K562 (cell line): Measurements from ENCODE around the gene FMNL2. TPM values are rescaled to one million over a fixed set of nuclear protein-coding genes. Genes with fewer than 3 reads are reported as not detected.

ENCODE experiments used
- ATAC-seq: fragments of 200-7000 bp; cut with Tn5 transposase; 3 replicates; pipeline ENCODE4 v1.9.1; 2020; ENCODE audit warnings: moderate library complexity
- BruUV-seq: library from RNA; stranded (reverse); fragments of 400-500 nt; replicated peaks from 2 replicates; lab custom pipeline; 2021; lab: Mats Ljungman, UMichigan
- CTCF ChIA-PET: fragments of 300-600 bp; formaldehyde crosslinking; extraction: SDS; loops from one replicate; lab custom pipeline; 2021; ENCODE audit warnings: low intra/inter-chr PET ratio; lab: Yijun Ruan, JAX
- POLR2A ChIA-PET: fragments of 300-600, 350-650 bp; sonication (Branson Sonifier 250); formaldehyde crosslinking; extraction: SDS; loops from one replicate; lab custom pipeline; 2021; ENCODE audit warnings: antibody characterized with exemption, inconsistent platforms; lab: Yijun Ruan, JAX
- DNase-seq, 4 experiments: peaks; one replicate each; pipeline versions ENCODE4 v3.0.0 to v3.0.0-alpha.2; 2011 to 2018; ENCODE audit warnings: low spot score in 3 of 4, mixed read lengths in 3 of 4; ENCODE audit errors: extremely low read depth in 1 of 4
- FAIRE-seq: peaks from 2 replicates; lab custom pipeline; 2011; peaks lifted over from hg19 to GRCh38; lab: Jason Lieb, UNC
- H2AFZ ChIP-seq: 2 replicates; pipeline ENCODE4 v1.6.0; 2011; ENCODE audit warnings: low read depth, low read length, control low read depth, inconsistent platforms
- H3K27ac ChIP-seq: fragments of 200-600 bp; 3 replicates; pipeline ENCODE4 v1.8.0; 2011; ENCODE audit warnings: low read depth, mild to moderate bottlenecking, control low read depth, inconsistent platforms, low read length, moderate library complexity, mixed read lengths; ENCODE audit errors: extremely low read depth
- H3K27me3 ChIP-seq, 2 experiments: fragments of 300-600 bp in 1 of 2; 2 replicates in 1 of 2; 3 replicates in 1 of 2; pipeline versions ENCODE4 v1.6.0 to v1.8.0; 2011; ENCODE audit warnings: inconsistent platforms in 2 of 2, low read length in 2 of 2, mild to moderate bottlenecking in 1 of 2, mixed read lengths in 1 of 2, moderate library complexity in 1 of 2; ENCODE audit not compliant: control insufficient read depth in 2 of 2, insufficient read depth in 2 of 2
- H3K36me3 ChIP-seq: fragments of 300-600 bp; 3 replicates; pipeline ENCODE4 v1.8.0; 2011; ENCODE audit warnings: mild to moderate bottlenecking, low read length, inconsistent platforms; ENCODE audit not compliant: control insufficient read depth, insufficient read depth
- H3K4me1 ChIP-seq, 2 experiments: fragments of 200-600 bp in 1 of 2; replicated peaks in 1 of 2; 2 replicates in 1 of 2; 3 replicates in 1 of 2; pipeline versions ENCODE4 v1.5.1 to v1.8.0; 2011; ENCODE audit warnings: inconsistent platforms in 2 of 2, low read length in 2 of 2, mild to moderate bottlenecking in 1 of 2, mixed read lengths in 1 of 2, moderate library complexity in 1 of 2; ENCODE audit not compliant: control insufficient read depth in 2 of 2, insufficient read depth in 2 of 2
- H3K4me2 ChIP-seq: 2 replicates; pipeline ENCODE4 v1.6.1; 2011; ENCODE audit warnings: low read length, control low read depth, inconsistent platforms, mixed read lengths; ENCODE audit not compliant: insufficient read depth
- H3K4me3 ChIP-seq: fragments of 200-600 bp; sonication (generic), shearing (Covaris generic); 2 replicates; pipeline ENCODE4 v1.5.1; 2016; ENCODE audit warnings: control low read depth, inconsistent platforms
- H3K79me2 ChIP-seq: fragments of 200-600 bp; 3 replicates; pipeline ENCODE4 v1.8.0; 2011; ENCODE audit warnings: low read length, inconsistent platforms; ENCODE audit not compliant: control insufficient read depth, insufficient read depth
- H3K9ac ChIP-seq, 2 experiments: 2 replicates each; pipeline versions ENCODE4 v1.6.0 to v1.6.1; 2011; ENCODE audit warnings: low read depth in 2 of 2, low read length in 2 of 2, control low read depth in 1 of 2, inconsistent platforms in 1 of 2, mild to moderate bottlenecking in 1 of 2, mixed read lengths in 1 of 2; ENCODE audit not compliant: insufficient read depth in 1 of 2
- H3K9me1 ChIP-seq: one replicate; pipeline ENCODE4 v1.6.0; 2011; ENCODE audit warnings: inconsistent platforms, mild to moderate bottlenecking, low read length, moderate library complexity; ENCODE audit not compliant: control insufficient read depth, insufficient read depth
- H3K9me3 ChIP-seq: replicated peaks from 2 replicates; pipeline ENCODE4 v1.5.1; 2011; ENCODE audit warnings: low read depth, low read length, inconsistent platforms; ENCODE audit not compliant: control insufficient read depth, insufficient read depth
- H4K20me1 ChIP-seq: replicated peaks from 2 replicates; pipeline ENCODE4 v1.6.1; 2011; ENCODE audit warnings: low read length, inconsistent platforms, mixed read lengths; ENCODE audit not compliant: control insufficient read depth, insufficient read depth
- ARNT ChIP-seq, 2 experiments: fragments of 450-650 bp; IDR thresholded peaks; 2 replicates each; pipeline ENCODE4 v1.6.1; 2016; ENCODE audit warnings: mild to moderate bottlenecking in 1 of 2
- HMGN3 ChIP-seq: IDR thresholded peaks from 2 replicates; pipeline ENCODE4 v1.6.1; 2011; ENCODE audit warnings: borderline replicate concordance, low read depth, mild to moderate bottlenecking, mixed read lengths, low read length; ENCODE audit not compliant: insufficient read length; ENCODE audit errors: extremely low read depth
- MTF1 ChIP-seq: fragments of 250-450 bp; sonication (Bioruptor Pico); IDR thresholded peaks from 2 replicates; pipeline ENCODE4 v1.9.0; 2021; ENCODE audit warnings: moderate library complexity, mild to moderate bottlenecking, inconsistent platforms, borderline replicate concordance
- POLR2H ChIP-seq: IDR thresholded peaks from 2 replicates; pipeline ENCODE4 v1.6.1; 2016; ENCODE audit warnings: missing genetic modification characterization, low read depth, mild to moderate bottlenecking, control low read depth, missing compliant biosample characterization, moderate library complexity
- PPARD ChIP-seq: fragments of 250-450 bp; sonication (Bioruptor Pico); IDR thresholded peaks from 2 replicates; pipeline ENCODE4 v1.8.0; 2022; ENCODE audit warnings: inconsistent platforms, mild to moderate bottlenecking, moderate library complexity
- PRPF4 ChIP-seq: fragments of 200-400 bp; formaldehyde crosslinking; IDR thresholded peaks from one replicate; pipeline ENCODE4 v1.6.1; 2017; ENCODE audit warnings: low read length, low read depth, mild to moderate bottlenecking; ENCODE audit not compliant: insufficient read depth, poor library complexity, severe bottlenecking
- ZC3H4 ChIP-seq: sonication (generic); formaldehyde crosslinking; IDR thresholded peaks from 2 replicates; pipeline ENCODE4 v1.9.0; 2021; ENCODE audit warnings: missing genetic modification reagents, borderline replicate concordance
- ZFP1 ChIP-seq: fragments of 450-650 bp; formaldehyde crosslinking; IDR thresholded peaks from 2 replicates; pipeline ENCODE4 v1.4.0; 2020; ENCODE audit warnings: mild to moderate bottlenecking, mixed read lengths
- WGBS: fragments of 100-300 bp; shearing (Covaris generic); methylation state at CpG from one replicate; pipeline ENCODE4 v1.1.6; 2016; ENCODE audit warnings: low coverage, mixed read lengths; ENCODE audit not compliant: insufficient coverage; ENCODE audit errors: missing lambda C conversion rate; 5-methylcytosine and 5-hydroxymethylcytosine counted together
- in situ Hi-C: fragments of 300-500 bp; cut with MboI; formaldehyde crosslinking; loops from 4 replicates; pipeline ENCODE4 v1.15.0; 2018; ENCODE audit warnings: inconsistent platforms, mixed read lengths
- intact Hi-C: fragments of 100-400 bp; cut with micrococcal nuclease; formaldehyde crosslinking; loops from 2 replicates; pipeline ENCODE4 v1.14.2; 2022
- polyA plus RNA-seq, 8 experiments: library from polyadenylated mRNA; depleted of rRNA in 4 of 8; stranded (reverse) in 5 of 8; unstranded in 3 of 8; fragments of >200 nt; fragmentation: Nextera tagmentation in 2 of 8; fragmentation: Illumina TruSeq in 1 of 8; extraction: Ambion mirVana in 2 of 8; extraction: Trizol in 1 of 8; gene quantifications; 2 replicates each; pipeline versions ENCODE4 v1.2.1 to v1.2.3, GENCODE V29; 2011 to 2014; ENCODE audit warnings: inconsistent platforms in 1 of 8, missing spikeins in 1 of 8
- total RNA-seq, 7 experiments: library from RNA; depleted of rRNA in 6 of 7; stranded (reverse); fragments of >200 nt in 6 of 7; fragmentation: Illumina TruSeq in 2 of 7; extraction: Trizol in 2 of 7; gene quantifications; 2 replicates each; pipeline versions ENCODE4 v1.2.1 to v1.2.3, GENCODE V29; 2011 to 2021; ENCODE audit warnings: low replicate concordance in 1 of 7
- TF ChIP-seq, protein P1 (sequence below): fragments of 450-650 bp; IDR thresholded peaks from 2 replicates; pipeline ENCODE4 v1.6.1; 2016; ENCODE audit warnings: mild to moderate bottlenecking, moderate library complexity
- TF ChIP-seq, protein P2 (sequence below): IDR thresholded peaks from 3 replicates; pipeline ENCODE4 v1.6.1; 2011; ENCODE audit warnings: borderline replicate concordance, mild to moderate bottlenecking; ENCODE audit not compliant: insufficient read length, insufficient read depth

Gene FMNL2
- total and polyA plus RNA-seq, 9 of the 15 experiments (the other 6 are each of a cell fraction or from before 2014, with no cell fraction given) = 0.15 to 0.49 (median 0.24) TPM; not detected in 1

DNA sequence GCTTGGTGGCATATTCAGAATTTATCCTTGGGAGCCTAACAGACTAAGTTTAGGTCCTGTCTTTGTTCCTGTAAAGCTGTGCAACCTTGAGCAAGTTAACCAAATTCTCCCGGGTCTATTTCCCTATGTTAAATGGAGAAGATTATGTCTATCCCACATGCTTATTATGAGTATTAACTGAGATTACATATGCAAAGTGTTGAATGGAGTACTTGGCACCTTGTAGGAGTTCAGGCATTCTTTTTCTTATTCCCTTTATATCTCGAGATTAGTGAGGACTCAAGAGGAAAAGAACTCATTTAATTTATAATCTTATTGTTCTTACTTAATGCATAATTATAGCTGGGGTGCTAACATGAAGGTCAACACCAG, 184.6 kb downstream of the FMNL2 start:
- Histone ChIP-seq H4K20me1 (no peaks in the 10 kb centered on the region), H3K27ac (no peak overlapping the region), H3K9ac (no peak overlapping the region), H3K79me2 (no peaks in the 10 kb centered on the region), H3K4me2 (no peak overlapping the region), H3K27me3 (peaks cover 0 to 4% of the 10 kb centered on the region in 2 experiments; a peak in 2 of 5 replicates), H3K4me1 (no peaks in the 10 kb centered on the region), H2AFZ (no peak overlapping the region), H3K36me3 (no peaks in the 10 kb centered on the region), H3K4me3 (no peak overlapping the region), H3K9me3 (no peaks in the 10 kb centered on the region), H3K9me1 (no peaks in the 10 kb centered on the region)
- DNase-seq (no peak), FAIRE-seq (no peak), ATAC-seq (no peak)
- intact Hi-C loops (no loop called here), in situ Hi-C loops (no loop called here)
- no TSS peak for BruUV-seq
- ChIA-PET POLR2A (interaction anchor here (1.7 kb wide), 1 partner anchor 10 kb away, joined by 6 read pairs; no protein-coding TSS in a partner anchor), CTCF (no interaction called here)
- 0% methylated on average over 2 of the region's 2 CpGs for WGBS
- TF ChIP-seq ZFP1 (no peak), HMGN3 (no peak), PPARD (CRISPR knock-in tag) (no peak), MTF1 (CRISPR knock-in tag) (no peak), PRPF4 (no peak), ZC3H4 (CRISPR knock-in tag) (no peak), POLR2H (tag) (no peak), ARNT (IDR thresholded peaks at IDR 0.05) (no peak)
- TF ChIP-seq, protein P1, sequence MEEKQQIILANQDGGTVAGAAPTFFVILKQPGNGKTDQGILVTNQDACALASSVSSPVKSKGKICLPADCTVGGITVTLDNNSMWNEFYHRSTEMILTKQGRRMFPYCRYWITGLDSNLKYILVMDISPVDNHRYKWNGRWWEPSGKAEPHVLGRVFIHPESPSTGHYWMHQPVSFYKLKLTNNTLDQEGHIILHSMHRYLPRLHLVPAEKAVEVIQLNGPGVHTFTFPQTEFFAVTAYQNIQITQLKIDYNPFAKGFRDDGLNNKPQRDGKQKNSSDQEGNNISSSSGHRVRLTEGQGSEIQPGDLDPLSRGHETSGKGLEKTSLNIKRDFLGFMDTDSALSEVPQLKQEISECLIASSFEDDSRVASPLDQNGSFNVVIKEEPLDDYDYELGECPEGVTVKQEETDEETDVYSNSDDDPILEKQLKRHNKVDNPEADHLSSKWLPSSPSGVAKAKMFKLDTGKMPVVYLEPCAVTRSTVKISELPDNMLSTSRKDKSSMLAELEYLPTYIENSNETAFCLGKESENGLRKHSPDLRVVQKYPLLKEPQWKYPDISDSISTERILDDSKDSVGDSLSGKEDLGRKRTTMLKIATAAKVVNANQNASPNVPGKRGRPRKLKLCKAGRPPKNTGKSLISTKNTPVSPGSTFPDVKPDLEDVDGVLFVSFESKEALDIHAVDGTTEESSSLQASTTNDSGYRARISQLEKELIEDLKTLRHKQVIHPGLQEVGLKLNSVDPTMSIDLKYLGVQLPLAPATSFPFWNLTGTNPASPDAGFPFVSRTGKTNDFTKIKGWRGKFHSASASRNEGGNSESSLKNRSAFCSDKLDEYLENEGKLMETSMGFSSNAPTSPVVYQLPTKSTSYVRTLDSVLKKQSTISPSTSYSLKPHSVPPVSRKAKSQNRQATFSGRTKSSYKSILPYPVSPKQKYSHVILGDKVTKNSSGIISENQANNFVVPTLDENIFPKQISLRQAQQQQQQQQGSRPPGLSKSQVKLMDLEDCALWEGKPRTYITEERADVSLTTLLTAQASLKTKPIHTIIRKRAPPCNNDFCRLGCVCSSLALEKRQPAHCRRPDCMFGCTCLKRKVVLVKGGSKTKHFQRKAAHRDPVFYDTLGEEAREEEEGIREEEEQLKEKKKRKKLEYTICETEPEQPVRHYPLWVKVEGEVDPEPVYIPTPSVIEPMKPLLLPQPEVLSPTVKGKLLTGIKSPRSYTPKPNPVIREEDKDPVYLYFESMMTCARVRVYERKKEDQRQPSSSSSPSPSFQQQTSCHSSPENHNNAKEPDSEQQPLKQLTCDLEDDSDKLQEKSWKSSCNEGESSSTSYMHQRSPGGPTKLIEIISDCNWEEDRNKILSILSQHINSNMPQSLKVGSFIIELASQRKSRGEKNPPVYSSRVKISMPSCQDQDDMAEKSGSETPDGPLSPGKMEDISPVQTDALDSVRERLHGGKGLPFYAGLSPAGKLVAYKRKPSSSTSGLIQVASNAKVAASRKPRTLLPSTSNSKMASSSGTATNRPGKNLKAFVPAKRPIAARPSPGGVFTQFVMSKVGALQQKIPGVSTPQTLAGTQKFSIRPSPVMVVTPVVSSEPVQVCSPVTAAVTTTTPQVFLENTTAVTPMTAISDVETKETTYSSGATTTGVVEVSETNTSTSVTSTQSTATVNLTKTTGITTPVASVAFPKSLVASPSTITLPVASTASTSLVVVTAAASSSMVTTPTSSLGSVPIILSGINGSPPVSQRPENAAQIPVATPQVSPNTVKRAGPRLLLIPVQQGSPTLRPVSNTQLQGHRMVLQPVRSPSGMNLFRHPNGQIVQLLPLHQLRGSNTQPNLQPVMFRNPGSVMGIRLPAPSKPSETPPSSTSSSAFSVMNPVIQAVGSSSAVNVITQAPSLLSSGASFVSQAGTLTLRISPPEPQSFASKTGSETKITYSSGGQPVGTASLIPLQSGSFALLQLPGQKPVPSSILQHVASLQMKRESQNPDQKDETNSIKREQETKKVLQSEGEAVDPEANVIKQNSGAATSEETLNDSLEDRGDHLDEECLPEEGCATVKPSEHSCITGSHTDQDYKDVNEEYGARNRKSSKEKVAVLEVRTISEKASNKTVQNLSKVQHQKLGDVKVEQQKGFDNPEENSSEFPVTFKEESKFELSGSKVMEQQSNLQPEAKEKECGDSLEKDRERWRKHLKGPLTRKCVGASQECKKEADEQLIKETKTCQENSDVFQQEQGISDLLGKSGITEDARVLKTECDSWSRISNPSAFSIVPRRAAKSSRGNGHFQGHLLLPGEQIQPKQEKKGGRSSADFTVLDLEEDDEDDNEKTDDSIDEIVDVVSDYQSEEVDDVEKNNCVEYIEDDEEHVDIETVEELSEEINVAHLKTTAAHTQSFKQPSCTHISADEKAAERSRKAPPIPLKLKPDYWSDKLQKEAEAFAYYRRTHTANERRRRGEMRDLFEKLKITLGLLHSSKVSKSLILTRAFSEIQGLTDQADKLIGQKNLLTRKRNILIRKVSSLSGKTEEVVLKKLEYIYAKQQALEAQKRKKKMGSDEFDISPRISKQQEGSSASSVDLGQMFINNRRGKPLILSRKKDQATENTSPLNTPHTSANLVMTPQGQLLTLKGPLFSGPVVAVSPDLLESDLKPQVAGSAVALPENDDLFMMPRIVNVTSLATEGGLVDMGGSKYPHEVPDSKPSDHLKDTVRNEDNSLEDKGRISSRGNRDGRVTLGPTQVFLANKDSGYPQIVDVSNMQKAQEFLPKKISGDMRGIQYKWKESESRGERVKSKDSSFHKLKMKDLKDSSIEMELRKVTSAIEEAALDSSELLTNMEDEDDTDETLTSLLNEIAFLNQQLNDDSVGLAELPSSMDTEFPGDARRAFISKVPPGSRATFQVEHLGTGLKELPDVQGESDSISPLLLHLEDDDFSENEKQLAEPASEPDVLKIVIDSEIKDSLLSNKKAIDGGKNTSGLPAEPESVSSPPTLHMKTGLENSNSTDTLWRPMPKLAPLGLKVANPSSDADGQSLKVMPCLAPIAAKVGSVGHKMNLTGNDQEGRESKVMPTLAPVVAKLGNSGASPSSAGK = no peak
- TF ChIP-seq, protein P2, sequence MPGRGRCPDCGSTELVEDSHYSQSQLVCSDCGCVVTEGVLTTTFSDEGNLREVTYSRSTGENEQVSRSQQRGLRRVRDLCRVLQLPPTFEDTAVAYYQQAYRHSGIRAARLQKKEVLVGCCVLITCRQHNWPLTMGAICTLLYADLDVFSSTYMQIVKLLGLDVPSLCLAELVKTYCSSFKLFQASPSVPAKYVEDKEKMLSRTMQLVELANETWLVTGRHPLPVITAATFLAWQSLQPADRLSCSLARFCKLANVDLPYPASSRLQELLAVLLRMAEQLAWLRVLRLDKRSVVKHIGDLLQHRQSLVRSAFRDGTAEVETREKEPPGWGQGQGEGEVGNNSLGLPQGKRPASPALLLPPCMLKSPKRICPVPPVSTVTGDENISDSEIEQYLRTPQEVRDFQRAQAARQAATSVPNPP = no peak
